Right lobe of liver (tissue), 6 donors: ENCODE data around the gene CCNB1IP1. TPM values are rescaled to one million over a fixed set of nuclear protein-coding genes. Genes with fewer than 3 reads are reported as not detected.
A peak's percentile ranks its signal among the peaks of the same experiment; 100 is the strongest.

ENCODE experiments used
- ATAC-seq, 4 donors: fragments of 200-7000 bp; cut with Tn5 transposase; one replicate each; pipeline ENCODE4 v1.9.1; 2020; ENCODE audit warnings: mild to moderate bottlenecking in 4 of 4, moderate library complexity in 4 of 4
- DNase-seq, 3 donors: peaks; one replicate each; pipeline ENCODE4 v3.0.0-alpha.2; 2020
- H3K27ac ChIP-seq, 3 donors: fragments of 200-600 bp; one replicate each; pipeline ENCODE4 v1.8.0; 2022
- H3K27me3 ChIP-seq, 2 donors: fragments of 200-600 bp; one replicate each; pipeline ENCODE4 v1.8.0; 2022
- H3K36me3 ChIP-seq, 4 donors: fragments of 200-600 bp; sonication (generic) in 1 of 4; one replicate each; pipeline versions ENCODE4 v1.5.1 to v1.8.0; 2017 to 2022; ENCODE audit warnings: control low read depth in 1 of 4
- H3K4me1 ChIP-seq, 4 donors: fragments of 200-600 bp; sonication (generic) in 1 of 4; one replicate each; pipeline versions ENCODE4 v1.5.1 to v1.8.0; 2017 to 2022; ENCODE audit warnings: control low read depth in 1 of 4
- H3K4me3 ChIP-seq, 3 donors: fragments of 200-600 bp; one replicate each; pipeline ENCODE4 v1.8.0; 2022
- H3K9me3 ChIP-seq, 4 donors: fragments of 200-600 bp; sonication (generic) in 1 of 4; one replicate each; pipeline versions ENCODE4 v1.5.1 to v1.8.0; 2017 to 2022; ENCODE audit warnings: control low read depth in 1 of 4
- CTCF ChIP-seq, 4 donors: fragments of 200-600 bp in 3 of 4; fragments of 450-650 bp in 1 of 4; IDR thresholded peaks; one replicate each; pipeline versions ENCODE4 v1.5.1 to v1.8.0; 2016 to 2022; ENCODE audit warnings: antibody characterized with exemption in 4 of 4, mild to moderate bottlenecking in 2 of 4
- POLR2A ChIP-seq: fragments of 450-650 bp; IDR thresholded peaks from one replicate; pipeline ENCODE4 v1.6.1; 2017; ENCODE audit warnings: antibody characterized with exemption, mild to moderate bottlenecking
- WGBS: methylation state at CpG from one replicate; pipeline ENCODE4 v1.1.6; 2018; ENCODE audit warnings: low coverage, low lambda C conversion rate; ENCODE audit not compliant: insufficient coverage; ENCODE audit errors: missing lambda C conversion rate; 5-methylcytosine and 5-hydroxymethylcytosine counted together
- intact Hi-C, 2 donors: fragments of 100-400 bp; cut with DNase I; formaldehyde crosslinking; loops; one replicate each; pipeline versions ENCODE4 v1.11.2 to v1.14.1; 2022
- long read RNA-seq: library from polyadenylated mRNA; unstranded; transcript quantifications from one replicate; pipeline ENCODE4 v2.0.0, GENCODE V29; 2019
- total RNA-seq, 6 experiments: library from RNA; depleted of rRNA in 2 of 6; stranded (reverse); fragments of >200 nt in 2 of 6; fragmentation: NEBNext Ultra II Directional in 3 of 6; extraction: Animal tissue kit (Norgen Biotek cat#: 25700) in 3 of 6; gene quantifications; one replicate each; pipeline versions ENCODE4 v1.1.0 to v1.2.4, GENCODE V29; 2016 to 2023
- donor health status: DM: no; HTN: yes; CAD: no.
- donor health status: DM: no; HTN: no; CAD: no.
- donor health status: DM: no; HTN: no; CAD: no.
- donor health status: DM: no; HTN: yes; CAD: no.
- donor health status: DM: no; HTN: yes; CAD: no.

Gene CCNB1IP1, protein sequence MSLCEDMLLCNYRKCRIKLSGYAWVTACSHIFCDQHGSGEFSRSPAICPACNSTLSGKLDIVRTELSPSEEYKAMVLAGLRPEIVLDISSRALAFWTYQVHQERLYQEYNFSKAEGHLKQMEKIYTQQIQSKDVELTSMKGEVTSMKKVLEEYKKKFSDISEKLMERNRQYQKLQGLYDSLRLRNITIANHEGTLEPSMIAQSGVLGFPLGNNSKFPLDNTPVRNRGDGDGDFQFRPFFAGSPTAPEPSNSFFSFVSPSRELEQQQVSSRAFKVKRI
- total RNA-seq, result 10 to 100 TPM; 15.7 to 55.5 (median 24.9) TPM
- long read RNA-seq, transcript CCNB1IP1-202 (7 exons, 1,479 nt), result major isoform, 6 of 12 reads
- long read RNA-seq, partial matches to known transcripts, result 5 of 12 reads
- long read RNA-seq, other reads (novel, unspliced or antisense), result 1 of 12 reads

- no peaks in the 10 kb centered on the region for H3K27me3 ChIP-seq
- intact Hi-C loops, result no loop called here
- under 1% methylated on average over 19 of the region's 19 CpGs for WGBS
- ATAC-seq (peak; percentile 89 to 95 (median 94)), DNase-seq (peak in 1 of 3 donors; percentile 69)
- no peaks in the 10 kb centered on the region for H3K9me3 ChIP-seq
- peaks cover 0 to 12% (median 0%) of the 10 kb centered on the region in 4 donors for H3K36me3 ChIP-seq
- H3K4me3 ChIP-seq, result peak within 1 kb of the TSS; percentile 49 to 75 (median 67)
- H3K4me1 ChIP-seq, result peaks cover 0 to 44% (median 11%) of the 10 kb centered on the region in 4 donors
- TF ChIP-seq POLR2A (peak; percentile 57), CTCF (IDR thresholded peaks at IDR 0.05) (no peak)
- peak within 1 kb of the TSS; percentile 63 to 94 (median 93) for H3K27ac ChIP-seq
Measured at GRCh38 chr14:20332788-20333493, at the start of gene CCNB1IP1. Gene CCNB1IP1, minus strand, starts transcription at chr14:20333279. Its CDS starts 16,756 bp downstream, at chr14:20316523.

- intact Hi-C loops, result no loop called here
- Histone ChIP-seq H3K4me3 (no peak overlapping the region), H3K9me3 (no peaks in the 10 kb centered on the region), H3K36me3 (peaks cover 6 to 85% (median 41%) of the 10 kb centered on the region in 4 donors), H3K27ac (no peak overlapping the region), H3K27me3 (no peaks in the 10 kb centered on the region), H3K4me1 (peaks cover 0 to 14% (median 0%) of the 10 kb centered on the region in 4 donors)
- DNase-seq, result no peak
- 100% methylated on average over 1 of the region's 12 CpGs for WGBS
- TF ChIP-seq CTCF (IDR thresholded peaks at IDR 0.05) (no peak), POLR2A (no peak)
- no peak for ATAC-seq
Measured at GRCh38 chr14:20382526-20382925, 49.4 kb upstream of the CCNB1IP1 start.

DNA sequence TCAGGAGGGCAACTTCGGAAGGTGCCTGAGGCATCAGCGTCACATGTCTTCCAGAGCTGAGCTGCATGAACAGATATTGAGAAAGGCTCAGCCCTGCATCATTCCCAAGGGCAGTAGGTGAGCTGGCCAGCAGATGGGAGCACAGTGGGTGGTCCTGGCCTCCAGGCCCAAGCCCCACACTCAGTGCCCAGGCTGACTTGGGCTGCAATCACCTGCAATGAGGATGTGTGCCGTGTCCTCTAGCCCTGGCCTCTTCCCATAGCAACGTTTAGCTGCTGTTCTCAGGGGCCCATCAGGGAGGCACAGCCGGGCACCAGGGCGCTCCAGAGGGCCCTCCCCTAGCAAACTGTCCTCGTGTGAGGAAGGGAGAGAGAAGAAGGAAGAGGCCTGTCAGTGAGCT is 48.3 kb upstream of the CCNB1IP1 start:
- WGBS, result no CpG with 5 or more reads among the region's 7 CpGs
- peaks cover 6 to 84% (median 45%) of the 10 kb centered on the region in 4 donors for H3K36me3 ChIP-seq
- no peaks in the 10 kb centered on the region for H3K9me3 ChIP-seq
- H3K27me3 ChIP-seq, result no peaks in the 10 kb centered on the region
- no peak overlapping the region for H3K4me3 ChIP-seq
- H3K27ac ChIP-seq, result no peak overlapping the region
- TF ChIP-seq CTCF (IDR thresholded peaks at IDR 0.05) (no peak), POLR2A (no peak)
- intact Hi-C loops, result no loop called here
- ATAC-seq, result no peak
- H3K4me1 ChIP-seq, result peaks cover 0 to 18% (median 0%) of the 10 kb centered on the region in 4 donors
- DNase-seq, result no peak

- intact Hi-C loops, result no loop called here
- TF ChIP-seq POLR2A (no peak), CTCF (IDR thresholded peaks at IDR 0.05) (no peak)
- no peak overlapping the region for H3K4me3 ChIP-seq
- no peaks in the 10 kb centered on the region for H3K9me3 ChIP-seq
- H3K27ac ChIP-seq, result no peak overlapping the region
- 82% methylated on average over 4 of the region's 6 CpGs for WGBS
- DNase-seq (no peak), ATAC-seq (no peak)
- H3K36me3 ChIP-seq, result peaks cover 6 to 79% (median 45%) of the 10 kb centered on the region in 4 donors
- no peaks in the 10 kb centered on the region for H3K27me3 ChIP-seq
- peaks cover 0 to 25% (median 0%) of the 10 kb centered on the region in 4 donors for H3K4me1 ChIP-seq
Measured at GRCh38 chr14:20380681-20381080, 47.6 kb upstream of the CCNB1IP1 start.
